Esophagus muscularis mucosa (tissue), 4 donors: ENCODE data around the gene SETBP1. TPM values are rescaled to one million over a fixed set of nuclear protein-coding genes. Genes with fewer than 3 reads are reported as not detected.

Source experiments
- DNase-seq: peaks from one replicate; pipeline ENCODE4 v3.0.0-alpha.2; 2017; ENCODE audit errors: extremely low spot score
- H3K27ac ChIP-seq, 4 donors: fragments of 200-600 bp; sonication (generic); replicated peaks in 1 of 4; 1 replicate in 3 of 4; 2 replicates in 1 of 4; pipeline ENCODE4 v1.5.1; 2016 to 2019; ENCODE audit warnings: mild to moderate bottlenecking in 1 of 4
- H3K27me3 ChIP-seq, 4 donors: fragments of 200-600 bp; sonication (generic); one replicate each; pipeline versions ENCODE4 v1.5.1 to v1.6.0; 2016 to 2019
- H3K36me3 ChIP-seq, 4 donors: fragments of 200-600 bp; sonication (generic); one replicate each; pipeline ENCODE4 v1.5.1; 2016 to 2019
- H3K4me1 ChIP-seq, 4 donors: fragments of 200-600 bp; sonication (generic); one replicate each; pipeline ENCODE4 v1.5.1; 2016 to 2019
- H3K4me3 ChIP-seq, 4 donors: fragments of 200-600 bp; sonication (generic); 1 replicate in 2 of 4; 2 replicates in 2 of 4; pipeline ENCODE4 v1.5.1; 2016 to 2019; ENCODE audit warnings: mild to moderate bottlenecking in 4 of 4, moderate library complexity in 1 of 4
- H3K9me3 ChIP-seq, 4 donors: fragments of 200-600 bp; sonication (generic); 1 replicate in 3 of 4; 2 replicates in 1 of 4; pipeline ENCODE4 v1.5.1; 2016 to 2019
- CTCF ChIP-seq, 3 experiments: fragments of 200-600 bp in 2 of 3; fragments of 450-650 bp in 1 of 3; sonication (generic) in 2 of 3; IDR thresholded peaks; one replicate each; pipeline ENCODE4 v1.5.1; 2017 to 2019; ENCODE audit warnings: antibody characterized with exemption in 3 of 3, mild to moderate bottlenecking in 2 of 3, moderate library complexity in 1 of 3
- EP300 ChIP-seq: sonication (generic); formaldehyde crosslinking; IDR thresholded peaks from one replicate; pipeline ENCODE4 v1.6.1; 2017; ENCODE audit warnings: antibody characterized with exemption
- POLR2A ChIP-seq: fragments of 450-650 bp; IDR thresholded peaks from one replicate; pipeline ENCODE4 v1.6.1; 2017; ENCODE audit warnings: antibody characterized with exemption, moderate library complexity, mild to moderate bottlenecking, low read depth
- POLR2AphosphoS5 ChIP-seq, 2 donors: sonication (generic); formaldehyde crosslinking; IDR thresholded peaks; one replicate each; pipeline ENCODE4 v1.6.1; 2017; ENCODE audit warnings: antibody characterized with exemption in 2 of 2
- WGBS: methylation state at CpG from one replicate; pipeline ENCODE4 v1.1.5; 2018; 5-methylcytosine and 5-hydroxymethylcytosine counted together
- intact Hi-C: fragments of 100-400 bp; cut with DNase I; formaldehyde crosslinking; loops from one replicate; pipeline ENCODE4 v1.15.1; 2023
- total RNA-seq, 4 donors: library from RNA; depleted of rRNA; stranded (reverse); fragments of >200 nt; gene quantifications; one replicate each; pipeline versions ENCODE4 v1.1.0 to v1.2.1, GENCODE V29; 2016

SETBP1 gene
- total RNA-seq, 4 donors from 2014 or later, result 40.9 to 86.5 (median 65.1) TPM

GRCh38 chr18:44685296-44685695 is 4.6 kb downstream of the SETBP1 start:
- H3K27ac ChIP-seq, result peak overlapping the region in 2 of 4 donors; percentile 98
- WGBS, result 82% methylated on average over 6 of the region's 6 CpGs
- intact Hi-C loops, result loop anchor here (10.0 kb wide), 2 partner anchors 570 to 840 kb away; no protein-coding TSS in a partner anchor

GRCh38 chr18:44686156-44686555 is 5.5 kb downstream of the SETBP1 start:
- peaks cover 5 to 90% (median 67%) of the 10 kb centered on the region in 4 donors for H3K4me1 ChIP-seq
- no peaks in the 10 kb centered on the region for H3K27me3 ChIP-seq
- TF ChIP-seq POLR2A, result no peak
- H3K36me3 ChIP-seq, result no peaks in the 10 kb centered on the region
- H3K27ac ChIP-seq, result no peak overlapping the region
- H3K9me3 ChIP-seq, result no peaks in the 10 kb centered on the region
- 90% methylated on average over 1 of the region's 1 CpG for whole genome bisulfite sequencing
- DNase-seq, result no peak
- no peak overlapping the region for H3K4me3 ChIP-seq
- intact Hi-C loops, result loop anchor here (10.0 kb wide), 2 partner anchors 569 to 839 kb away; no protein-coding TSS in a partner anchor

More at GRCh38 chr18:44685296-44685695, 4.6 kb downstream of the SETBP1 start:
- no peak for DNase-seq
- TF ChIP-seq POLR2A, result no peak
- no peak for TF ChIP-seq EP300
- TF ChIP-seq POLR2AphosphoS5 (IDR thresholded peaks at IDR 0.05), result no peak
- TF ChIP-seq CTCF (IDR thresholded peaks at IDR 0.05), result no peak
- Histone ChIP-seq H3K27me3 (no peaks in the 10 kb centered on the region), H3K4me1 (peaks cover 5 to 82% (median 65%) of the 10 kb centered on the region in 4 donors), H3K36me3 (no peaks in the 10 kb centered on the region), H3K4me3 (no peak overlapping the region), H3K9me3 (no peaks in the 10 kb centered on the region)

GRCh38 chr18:44687421-44687820 is 6.7 kb downstream of the SETBP1 start:
- H3K27ac ChIP-seq, result no peak overlapping the region
- H3K9me3 ChIP-seq, result no peaks in the 10 kb centered on the region
- no peak for DNase-seq
- H3K27me3 ChIP-seq, result no peaks in the 10 kb centered on the region
- intact Hi-C loops, result loop anchor here (10.0 kb wide), 2 partner anchors 567 to 837 kb away; no protein-coding TSS in a partner anchor
- H3K4me1 ChIP-seq, result peaks cover 0 to 85% (median 60%) of the 10 kb centered on the region in 4 donors
- no peak for TF ChIP-seq CTCF (IDR thresholded peaks at IDR 0.05)
- no peak for TF ChIP-seq POLR2A
- TF ChIP-seq POLR2AphosphoS5 (IDR thresholded peaks at IDR 0.05), result no peak
- no peak for TF ChIP-seq EP300
- H3K4me3 ChIP-seq, result no peak overlapping the region
- H3K36me3 ChIP-seq, result no peaks in the 10 kb centered on the region

GRCh38 chr18:44689736-44690135 is 9.0 kb downstream of the SETBP1 start:
- DNase-seq, result no peak
- intact Hi-C loops, result loop anchor here (10.0 kb wide), 2 partner anchors 565 to 835 kb away; no protein-coding TSS in a partner anchor
- no peaks in the 10 kb centered on the region for H3K36me3 ChIP-seq
- no peaks in the 10 kb centered on the region for H3K27me3 ChIP-seq
- no peak overlapping the region for H3K4me3 ChIP-seq
- peaks cover 0 to 80% (median 52%) of the 10 kb centered on the region in 4 donors for H3K4me1 ChIP-seq
- 95% methylated on average over 3 of the region's 3 CpGs for WGBS
- no peak for TF ChIP-seq EP300
- TF ChIP-seq POLR2A, result no peak
- no peak for TF ChIP-seq POLR2AphosphoS5 (IDR thresholded peaks at IDR 0.05)
- TF ChIP-seq CTCF (IDR thresholded peaks at IDR 0.05), result no peak
- no peak overlapping the region for H3K27ac ChIP-seq
- H3K9me3 ChIP-seq, result no peaks in the 10 kb centered on the region

- DNase-seq, result no peak
- TF ChIP-seq CTCF (IDR thresholded peaks at IDR 0.05) (no peak), POLR2A (no peak), POLR2AphosphoS5 (IDR thresholded peaks at IDR 0.05) (no peak), EP300 (no peak)
- H3K27me3 ChIP-seq, result no peaks in the 10 kb centered on the region
- no peaks in the 10 kb centered on the region for H3K36me3 ChIP-seq
- no peaks in the 10 kb centered on the region for H3K9me3 ChIP-seq
- H3K27ac ChIP-seq, result no peak overlapping the region
- 75% methylated on average over 4 of the region's 4 CpGs for WGBS
- intact Hi-C loops, result no loop called here
- H3K4me3 ChIP-seq, result no peak overlapping the region
- peaks cover 7 to 80% (median 61%) of the 10 kb centered on the region in 4 donors for H3K4me1 ChIP-seq
These were observed 10.6 kb downstream of the SETBP1 start for GRCh38 chr18:44691148-44691925.
